ENCODE measurements around the gene TRIP12. TPM values are rescaled to one million over a fixed set of nuclear protein-coding genes. Genes with fewer than 3 reads are reported as not detected.

Gene TRIP12
- polyA plus RNA-seq, 1 donor from 2014 or later = 57.2 TPM

- peaks cover 27% of the 10 kb centered on the region for H3K36me3 ChIP-seq (ENCODE audit: insufficient read depth, low read length)
- TF ChIP-seq POLR2AphosphoS5 (IDR thresholded peaks at IDR 0.05) = no peak
- no peak for TF ChIP-seq SMC3 (conservative IDR thresholded peaks at IDR 0.05; ENCODE audit: poor library complexity)
- TF ChIP-seq, protein P1, sequence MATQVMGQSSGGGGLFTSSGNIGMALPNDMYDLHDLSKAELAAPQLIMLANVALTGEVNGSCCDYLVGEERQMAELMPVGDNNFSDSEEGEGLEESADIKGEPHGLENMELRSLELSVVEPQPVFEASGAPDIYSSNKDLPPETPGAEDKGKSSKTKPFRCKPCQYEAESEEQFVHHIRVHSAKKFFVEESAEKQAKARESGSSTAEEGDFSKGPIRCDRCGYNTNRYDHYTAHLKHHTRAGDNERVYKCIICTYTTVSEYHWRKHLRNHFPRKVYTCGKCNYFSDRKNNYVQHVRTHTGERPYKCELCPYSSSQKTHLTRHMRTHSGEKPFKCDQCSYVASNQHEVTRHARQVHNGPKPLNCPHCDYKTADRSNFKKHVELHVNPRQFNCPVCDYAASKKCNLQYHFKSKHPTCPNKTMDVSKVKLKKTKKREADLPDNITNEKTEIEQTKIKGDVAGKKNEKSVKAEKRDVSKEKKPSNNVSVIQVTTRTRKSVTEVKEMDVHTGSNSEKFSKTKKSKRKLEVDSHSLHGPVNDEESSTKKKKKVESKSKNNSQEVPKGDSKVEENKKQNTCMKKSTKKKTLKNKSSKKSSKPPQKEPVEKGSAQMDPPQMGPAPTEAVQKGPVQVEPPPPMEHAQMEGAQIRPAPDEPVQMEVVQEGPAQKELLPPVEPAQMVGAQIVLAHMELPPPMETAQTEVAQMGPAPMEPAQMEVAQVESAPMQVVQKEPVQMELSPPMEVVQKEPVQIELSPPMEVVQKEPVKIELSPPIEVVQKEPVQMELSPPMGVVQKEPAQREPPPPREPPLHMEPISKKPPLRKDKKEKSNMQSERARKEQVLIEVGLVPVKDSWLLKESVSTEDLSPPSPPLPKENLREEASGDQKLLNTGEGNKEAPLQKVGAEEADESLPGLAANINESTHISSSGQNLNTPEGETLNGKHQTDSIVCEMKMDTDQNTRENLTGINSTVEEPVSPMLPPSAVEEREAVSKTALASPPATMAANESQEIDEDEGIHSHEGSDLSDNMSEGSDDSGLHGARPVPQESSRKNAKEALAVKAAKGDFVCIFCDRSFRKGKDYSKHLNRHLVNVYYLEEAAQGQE (IDR thresholded peaks at IDR 0.05; ENCODE audit: borderline replicate concordance) = no peak
- no peak for TF ChIP-seq CTCF (IDR thresholded peaks at IDR 0.05; ENCODE audit: poor library complexity, severe bottlenecking)
- TF ChIP-seq EP300 (conservative IDR thresholded peaks at IDR 0.05; ENCODE audit: poor library complexity, severe bottlenecking) = no peak
Measured at GRCh38 chr2:229768235-229768634, 153.6 kb downstream of the TRIP12 start.

DNA sequence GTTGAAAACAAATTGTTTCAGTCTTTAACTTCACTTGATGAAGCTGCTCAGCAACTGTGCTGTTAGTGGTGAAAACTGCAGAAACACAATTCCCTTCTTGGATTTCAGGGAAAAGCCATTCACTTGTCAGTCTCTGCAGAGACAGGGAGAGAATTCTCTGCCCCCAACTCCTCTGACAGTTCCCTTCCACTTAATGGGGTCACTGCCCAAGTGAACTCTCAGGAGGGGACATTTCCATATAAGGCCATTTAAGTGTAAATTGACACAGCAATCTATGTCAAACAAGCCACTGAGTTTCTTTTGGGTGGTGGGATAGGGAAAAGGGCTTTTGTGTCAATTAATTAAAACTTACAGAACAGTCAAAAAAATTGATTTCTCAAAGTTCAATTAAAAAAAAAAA, 156.1 kb downstream of the TRIP12 start:
- H3K36me3 ChIP-seq (ENCODE audit: insufficient read depth, low read length) = peaks cover 16% of the 10 kb centered on the region
- H3K27ac ChIP-seq (ENCODE audit: low read length) = no peak overlapping the region
- H3F3A ChIP-seq (ENCODE audit: insufficient read depth, low read length, poor library complexity, severe bottlenecking) = no peaks in the 10 kb centered on the region
- H3K4me2 ChIP-seq (ENCODE audit: low read length) = no peak overlapping the region
- no peaks in the 10 kb centered on the region for H3K9me3 ChIP-seq (ENCODE audit: low read length)
- H3K9ac ChIP-seq (ENCODE audit: low read length) = no peak overlapping the region
- H3K4me3 ChIP-seq (ENCODE audit: low read length) = no peak overlapping the region
- H3K27me3 ChIP-seq (ENCODE audit: insufficient read depth, low read depth, low read length) = no peaks in the 10 kb centered on the region
- no peaks in the 10 kb centered on the region for H3K79me2 ChIP-seq (replicated peaks; ENCODE audit: insufficient read depth, low read length)
- H3K9me2 ChIP-seq (ENCODE audit: insufficient read depth, low read length) = no peaks in the 10 kb centered on the region
- no peaks in the 10 kb centered on the region for H4K20me1 ChIP-seq (ENCODE audit: insufficient read depth)
- TF ChIP-seq SMC3 (conservative IDR thresholded peaks at IDR 0.05; ENCODE audit: poor library complexity) (no peak), POLR2AphosphoS5 (IDR thresholded peaks at IDR 0.05) (no peak), RAD21 (conservative IDR thresholded peaks at IDR 0.05) (no peak), EP300 (conservative IDR thresholded peaks at IDR 0.05; ENCODE audit: poor library complexity, severe bottlenecking) (no peak), MXI1 (conservative IDR thresholded peaks at IDR 0.05; ENCODE audit: poor library complexity, severe bottlenecking) (no peak), EZH2 (IDR thresholded peaks at IDR 0.05; ENCODE audit: borderline replicate concordance, insufficient read depth, low read length, poor library complexity, severe bottlenecking) (no peak), CTCF (IDR thresholded peaks at IDR 0.05; ENCODE audit: poor library complexity, severe bottlenecking) (no peak), TAF1 (IDR thresholded peaks at IDR 0.05; ENCODE audit: low read depth) (no peak)
- TF ChIP-seq, protein P1 (IDR thresholded peaks at IDR 0.05; ENCODE audit: borderline replicate concordance) = no peak
- H2AFZ ChIP-seq (ENCODE audit: low read depth, low read length) = no peak overlapping the region

More at GRCh38 chr2:229768235-229768634, 153.6 kb downstream of the TRIP12 start:
- no peaks in the 10 kb centered on the region for H3K79me2 ChIP-seq (replicated peaks; ENCODE audit: insufficient read depth, low read length)
- no peaks in the 10 kb centered on the region for H3K9me2 ChIP-seq (ENCODE audit: insufficient read depth, low read length)
- H3K4me3 ChIP-seq (ENCODE audit: low read length) = no peak overlapping the region
- no peaks in the 10 kb centered on the region for H4K20me1 ChIP-seq (ENCODE audit: insufficient read depth)
- no peaks in the 10 kb centered on the region for H3K27me3 ChIP-seq (ENCODE audit: insufficient read depth, low read depth, low read length)
- no peaks in the 10 kb centered on the region for H3K9me3 ChIP-seq (ENCODE audit: low read length)
- no peaks in the 10 kb centered on the region for H3F3A ChIP-seq (ENCODE audit: insufficient read depth, low read length, poor library complexity, severe bottlenecking)
- H3K9ac ChIP-seq (ENCODE audit: low read length) = no peak overlapping the region
- no peak overlapping the region for H3K4me2 ChIP-seq (ENCODE audit: low read length)
- no peak overlapping the region for H2AFZ ChIP-seq (ENCODE audit: low read depth, low read length)
- H3K27ac ChIP-seq (ENCODE audit: low read length) = no peak overlapping the region

Data from neural cell (in vitro differentiated cells).